ENCODE measurements around the gene ARHGAP11B. TPM values are rescaled to one million over a fixed set of nuclear protein-coding genes. Genes with fewer than 3 reads are reported as not detected.

The ARHGAP11B gene

Other genes with a start within 250 kb of the ARHGAP11B start
- gene CHRFAM7A, start 232.6 kb upstream of the ARHGAP11B start, total RNA-seq, result under 1 TPM in 1 of 2 experiments, not detected in 1; 0.74 TPM
- under 1 TPM; 0.34 to 0.52 TPM for gene GOLGA8R, start 211.9 kb upstream of the ARHGAP11B start, total RNA-seq
- gene GOLGA8Q, start 74.1 kb upstream of the ARHGAP11B start, total RNA-seq, result not detected
- gene GOLGA8H, start 22.1 kb upstream of the ARHGAP11B start, total RNA-seq, result under 1 TPM in 1 of 2 experiments, not detected in 1; 0.15 TPM